ENCODE data around the gene CDCA3.

The CDCA3 gene

DNA sequence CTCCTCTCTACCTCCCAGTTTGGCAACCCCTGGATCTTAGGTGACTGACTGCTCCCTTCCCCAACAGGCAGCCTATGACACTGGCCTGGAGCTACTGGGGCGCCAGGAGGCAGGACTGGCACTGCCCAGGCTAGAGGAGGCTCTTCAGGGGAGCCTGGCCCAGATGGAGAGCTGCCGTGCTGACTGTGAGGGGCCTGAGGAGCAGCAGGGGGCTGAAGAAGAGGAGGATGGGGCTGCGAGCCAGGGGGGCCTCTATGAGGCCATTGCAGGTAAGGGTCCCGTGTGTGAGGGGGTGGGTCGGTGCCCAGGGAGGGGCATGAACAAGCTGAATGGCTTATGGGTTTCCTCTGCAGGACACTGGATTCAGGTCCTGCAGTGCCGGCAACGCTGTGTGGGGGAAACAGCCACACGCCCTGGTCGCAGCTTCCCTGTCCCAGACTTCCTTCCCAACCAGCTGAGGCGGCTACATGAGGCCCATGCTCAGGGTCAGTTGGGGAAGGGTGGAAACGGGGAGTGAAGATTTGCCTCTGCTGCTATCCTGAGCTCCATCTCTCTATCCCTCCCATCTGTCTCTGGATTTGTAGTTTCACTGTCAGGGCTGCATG, 20.7 kb downstream of the CDCA3 start:
- DNase-seq (ENCODE audit: low read depth): no peak
- H3K4me3 ChIP-seq (replicated peaks; ENCODE audit: low read depth, low read length): no peak overlapping the region
- TF ChIP-seq, protein P1, sequence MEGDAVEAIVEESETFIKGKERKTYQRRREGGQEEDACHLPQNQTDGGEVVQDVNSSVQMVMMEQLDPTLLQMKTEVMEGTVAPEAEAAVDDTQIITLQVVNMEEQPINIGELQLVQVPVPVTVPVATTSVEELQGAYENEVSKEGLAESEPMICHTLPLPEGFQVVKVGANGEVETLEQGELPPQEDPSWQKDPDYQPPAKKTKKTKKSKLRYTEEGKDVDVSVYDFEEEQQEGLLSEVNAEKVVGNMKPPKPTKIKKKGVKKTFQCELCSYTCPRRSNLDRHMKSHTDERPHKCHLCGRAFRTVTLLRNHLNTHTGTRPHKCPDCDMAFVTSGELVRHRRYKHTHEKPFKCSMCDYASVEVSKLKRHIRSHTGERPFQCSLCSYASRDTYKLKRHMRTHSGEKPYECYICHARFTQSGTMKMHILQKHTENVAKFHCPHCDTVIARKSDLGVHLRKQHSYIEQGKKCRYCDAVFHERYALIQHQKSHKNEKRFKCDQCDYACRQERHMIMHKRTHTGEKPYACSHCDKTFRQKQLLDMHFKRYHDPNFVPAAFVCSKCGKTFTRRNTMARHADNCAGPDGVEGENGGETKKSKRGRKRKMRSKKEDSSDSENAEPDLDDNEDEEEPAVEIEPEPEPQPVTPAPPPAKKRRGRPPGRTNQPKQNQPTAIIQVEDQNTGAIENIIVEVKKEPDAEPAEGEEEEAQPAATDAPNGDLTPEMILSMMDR (IDR thresholded peaks at IDR 0.05; ENCODE audit: low read length, missing control alignments): no peak

DNA sequence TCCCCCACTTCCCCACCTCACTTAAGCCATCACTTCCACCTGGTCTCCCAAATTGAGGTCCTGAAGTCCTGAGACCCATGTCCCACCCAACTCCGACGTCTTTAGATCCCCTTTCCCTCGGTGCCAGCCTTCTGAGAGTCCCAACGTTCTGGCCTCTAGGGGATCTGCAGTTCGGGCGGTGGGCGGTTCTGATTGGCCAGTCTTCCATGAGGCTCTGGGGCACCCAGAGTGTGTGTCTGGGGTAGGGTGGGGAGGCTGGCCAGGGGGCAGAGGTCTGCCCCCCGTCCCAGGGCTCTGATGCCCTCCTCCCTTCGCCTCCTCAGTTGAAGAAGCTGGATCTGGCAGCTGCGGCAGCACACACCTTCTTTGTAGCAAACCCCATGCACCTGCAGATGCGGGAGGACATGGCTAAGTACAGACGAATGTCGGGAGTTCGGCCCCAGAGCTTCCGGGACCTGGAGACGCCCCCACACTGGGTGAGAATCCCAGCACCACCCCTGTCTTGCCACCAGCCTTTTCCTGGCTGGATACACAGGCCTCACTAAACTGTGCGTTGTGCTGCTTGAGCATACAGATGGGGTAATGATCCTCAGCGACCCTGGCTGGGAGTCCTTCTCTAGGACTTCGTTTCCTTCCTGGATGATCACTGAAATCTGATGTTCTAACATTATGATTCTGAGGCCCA, 21.4 kb downstream of the CDCA3 start:
- peak overlapping the region; percentile 89 for H3K4me3 ChIP-seq (replicated peaks; ENCODE audit: low read depth, low read length)
- TF ChIP-seq, protein P1 (IDR thresholded peaks at IDR 0.05; ENCODE audit: low read length, missing control alignments): peak; percentile 23
- DNase-seq (ENCODE audit: low read depth): no peak

DNA sequence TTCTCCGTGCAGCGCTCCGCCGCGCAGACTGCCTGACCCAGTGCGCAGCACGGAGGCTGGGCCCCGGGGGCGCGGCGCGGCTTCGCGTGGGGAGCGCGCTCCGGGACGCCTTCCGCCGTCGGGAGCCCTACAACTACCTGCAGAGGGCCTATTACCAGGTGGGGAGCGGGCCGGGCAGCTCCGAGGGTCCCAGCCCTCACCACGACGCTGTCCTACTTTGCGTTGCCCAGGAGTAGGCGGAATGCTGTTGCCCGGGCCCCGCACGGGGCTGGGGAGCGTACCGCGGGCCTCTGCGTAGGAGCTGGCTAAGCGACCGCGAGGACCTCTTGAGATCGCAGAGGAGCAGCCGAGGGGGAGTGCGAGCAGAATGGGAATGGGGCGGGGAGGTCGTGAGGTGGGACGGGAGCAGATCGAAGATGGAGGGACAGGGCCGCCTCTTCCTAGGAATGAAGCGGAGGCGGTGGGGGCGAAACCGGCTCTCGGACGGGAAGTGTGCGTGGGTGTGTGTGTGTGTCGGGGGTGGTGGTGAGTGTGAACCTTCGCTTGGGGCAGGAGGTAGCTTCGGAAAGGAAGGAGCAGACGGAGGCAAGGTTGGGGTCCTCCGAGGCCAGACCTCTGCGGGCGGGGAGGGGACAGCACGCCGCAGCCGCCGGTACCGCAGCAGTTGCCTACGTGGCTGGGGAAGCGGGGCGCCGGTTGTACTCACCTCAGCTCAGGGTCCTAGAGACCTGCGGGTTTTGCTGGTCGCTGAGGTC, 22.1 kb downstream of the CDCA3 start:
- TF ChIP-seq, protein P1 (IDR thresholded peaks at IDR 0.05; ENCODE audit: low read length, missing control alignments): no peak
- peak; percentile 45 for DNase-seq (ENCODE audit: low read depth)
- peak overlapping the region; percentile 89 for H3K4me3 ChIP-seq (replicated peaks; ENCODE audit: low read depth, low read length)

DNA sequence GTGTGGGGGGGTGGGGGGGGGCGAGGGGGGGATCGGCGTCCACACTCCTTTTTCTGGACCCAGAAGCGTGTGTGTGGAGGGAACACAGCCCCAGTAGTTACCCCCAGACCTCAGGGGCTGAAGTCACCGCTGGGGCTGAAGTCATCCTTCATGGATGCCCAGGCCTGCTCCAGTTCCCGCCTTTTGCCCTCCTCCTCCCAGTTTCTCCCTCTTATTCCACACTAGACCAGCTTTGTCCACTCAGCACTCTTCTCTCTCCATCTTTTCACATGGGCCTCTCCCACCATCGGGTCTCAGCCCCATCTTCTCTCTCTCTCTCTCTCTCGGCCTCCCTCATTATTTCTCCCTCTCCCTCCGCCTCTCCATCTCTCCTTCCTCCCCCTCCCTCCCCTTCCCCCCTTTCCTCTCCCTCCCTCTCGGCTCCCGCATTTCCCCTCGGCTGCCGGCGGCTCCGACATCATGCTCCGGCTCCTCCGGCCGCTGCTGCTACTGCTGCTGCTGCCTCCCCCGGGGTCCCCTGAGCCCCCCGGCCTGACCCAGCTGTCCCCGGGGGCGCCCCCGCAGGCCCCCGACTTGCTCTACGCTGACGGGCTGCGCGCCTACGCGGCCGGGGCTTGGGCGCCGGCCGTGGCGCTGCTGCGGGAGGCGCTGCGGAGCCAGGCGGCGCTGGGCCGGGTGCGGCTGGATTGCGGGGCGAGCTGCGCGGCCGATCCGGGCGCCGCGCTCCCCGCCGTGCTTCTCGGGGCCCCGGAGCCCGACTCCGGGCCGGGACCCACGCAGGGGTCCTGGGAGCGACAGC, 22.9 kb downstream of the CDCA3 start, which contains the start of gene P3H3:
Gene P3H3, plus strand, starts transcription at position 426 of the 799 bp plus-strand sequence. Its CDS starts 34 bp downstream, at position 460.
- peak; percentile 48 for DNase-seq (ENCODE audit: low read depth)
- TF ChIP-seq, protein P1 (IDR thresholded peaks at IDR 0.05; ENCODE audit: low read length, missing control alignments): no peak
- peak within 1 kb of the TSS; percentile 89 for H3K4me3 ChIP-seq (replicated peaks; ENCODE audit: low read depth, low read length)

DNA sequence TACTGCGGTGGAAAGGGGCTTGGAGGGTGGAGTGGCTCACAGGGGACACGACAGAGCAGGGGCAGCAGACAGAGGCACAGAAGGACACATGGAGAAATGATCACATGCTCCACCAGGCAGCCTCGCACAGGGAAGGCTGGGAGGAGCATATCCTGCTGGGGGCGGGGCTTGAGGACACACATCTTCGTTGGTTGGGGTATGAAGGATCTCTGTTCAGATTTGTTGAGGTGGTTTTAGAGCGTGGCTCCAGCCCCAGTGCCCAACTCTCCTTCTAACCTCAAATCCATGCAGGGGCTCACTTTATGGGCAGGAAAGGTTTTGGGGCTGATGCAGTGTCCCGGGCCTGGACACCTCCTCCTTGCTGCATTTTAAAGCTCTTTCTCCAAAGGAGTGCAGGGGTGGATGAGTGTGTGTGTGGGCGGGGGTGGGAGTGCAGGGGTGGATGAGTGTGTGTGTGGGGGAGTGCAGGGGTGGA, 23.6 kb downstream of the CDCA3 start:
- peak; percentile 80 for DNase-seq (ENCODE audit: low read depth)
- peak overlapping the region; percentile 28 for H3K4me3 ChIP-seq (replicated peaks; ENCODE audit: low read depth, low read length)

More for the DNA sequence above, 23.6 kb downstream of the CDCA3 start:
- TF ChIP-seq, protein P1 (IDR thresholded peaks at IDR 0.05; ENCODE audit: low read length, missing control alignments): no peak

All from fibroblast of pulmonary artery (primary cell).